AG04450 (cell line): Measurements from ENCODE around the gene GMDS. TPM values are rescaled to one million over a fixed set of nuclear protein-coding genes. Genes with fewer than 3 reads are reported as not detected.

Experiments used
- CTCF ChIA-PET: fragments of 300-600, 350-600 bp; formaldehyde crosslinking; extraction: SDS; loops from one replicate; lab custom pipeline; 2022; ENCODE audit warnings: antibody characterized with exemption, inconsistent platforms; lab: Charles Lee
- POLR2A ChIA-PET: fragments of 350-600 bp; formaldehyde crosslinking; extraction: SDS; loops from one replicate; lab custom pipeline; 2021; ENCODE audit warnings: antibody characterized with exemption, inconsistent platforms; lab: Yijun Ruan, JAX
- DNase-seq: peaks from one replicate; pipeline ENCODE4 v3.0.0-alpha.2; 2011; ENCODE audit warnings: low read depth, low spot score
- H3K27ac ChIP-seq: one replicate; pipeline ENCODE4 v1.5.1; 2012; ENCODE audit warnings: low read depth, low read length, control low read depth
- H3K27me3 ChIP-seq: one replicate; pipeline ENCODE4 v1.6.0; 2012; ENCODE audit warnings: low read length; ENCODE audit not compliant: control insufficient read depth, insufficient read depth
- H3K4me3 ChIP-seq: 2 replicates; pipeline ENCODE4 v1.5.1; 2011; ENCODE audit warnings: mild to moderate bottlenecking, low read depth, low read length, control low read depth
- H3K9me3 ChIP-seq: 2 replicates; pipeline ENCODE4 v1.5.1; 2012; ENCODE audit warnings: low read length; ENCODE audit not compliant: control insufficient read depth, insufficient read depth
- CTCF ChIP-seq: IDR thresholded peaks from 2 replicates; pipeline ENCODE4 v1.5.1; 2011; ENCODE audit warnings: low read depth, low read length, control low read depth, inconsistent platforms
- polyA plus RNA-seq: library from polyadenylated mRNA; depleted of rRNA; stranded (reverse); fragments of >200 nt; gene quantifications from 2 replicates; pipeline ENCODE4 v1.2.3, GENCODE V29; 2011

GMDS gene
- polyA plus RNA-seq, 1 experiment, result 26.4 TPM

GRCh38 chr6:1747531-1747930 is 497.9 kb downstream of the GMDS start:
- Histone ChIP-seq H3K27me3 (no peaks in the 10 kb centered on the region), H3K27ac (no peak overlapping the region), H3K9me3 (peaks cover 8% of the 10 kb centered on the region; the same call in 1 of the 2 replicates), H3K4me3 (no peak overlapping the region)
- TF ChIP-seq CTCF, result no peak
- POLR2A ChIA-PET, result interaction anchor here (0.6 kb wide), 1 partner anchor 189 kb away, joined by 3 read pairs; no protein-coding TSS in a partner anchor
- no peak for DNase-seq
- CTCF ChIA-PET, result interaction anchor here (0.5 to 0.8 kb wide), 2 partner anchors 139 to 607 kb away, joined by 3 to 4 read pairs; no protein-coding TSS in a partner anchor

- Histone ChIP-seq H3K4me3 (no peak overlapping the region), H3K27me3 (no peaks in the 10 kb centered on the region), H3K27ac (no peak overlapping the region), H3K9me3 (peaks cover 8% of the 10 kb centered on the region; the same call in 1 of the 2 replicates)
- no peak for TF ChIP-seq CTCF
- DNase-seq, result no peak
- POLR2A ChIA-PET, result no interaction called here
- CTCF ChIA-PET, result no interaction called here
These were observed 498.4 kb downstream of the GMDS start for GRCh38 chr6:1747003-1747402.

- no peak overlapping the region for H3K4me3 ChIP-seq
- no peaks in the 10 kb centered on the region for H3K27me3 ChIP-seq
- 0 out of 2 replicates have a peak, but pooled peaks cover 4% of the 10 kb centered on the region for H3K9me3 ChIP-seq
- ChIA-PET POLR2A (no interaction called here), CTCF (no interaction called here)
- TF ChIP-seq CTCF, result no peak
- H3K27ac ChIP-seq, result no peak overlapping the region
- no peak for DNase-seq
These were observed 499.6 kb downstream of the GMDS start for GRCh38 chr6:1745814-1746213.

DNA sequence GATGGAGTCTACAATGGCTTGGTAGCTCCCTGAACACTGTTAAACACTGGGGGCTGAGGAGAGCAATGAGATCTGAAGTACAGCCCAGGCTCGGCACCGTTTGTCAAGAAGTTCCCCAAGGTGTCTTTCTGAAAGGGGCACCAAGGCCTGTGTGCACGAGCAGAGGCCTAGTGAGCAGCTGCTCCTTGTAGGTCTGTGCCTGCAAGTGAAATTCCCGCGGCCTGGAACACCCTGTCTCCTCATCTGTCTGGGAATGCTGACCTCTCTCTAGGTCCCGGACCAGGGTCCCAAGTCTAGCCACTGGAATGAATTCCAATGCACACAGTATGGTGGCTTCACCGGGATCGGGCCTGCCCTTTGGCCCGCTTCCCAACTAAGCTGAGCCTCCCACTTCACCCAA is 500.9 kb downstream of the GMDS start:
- no peak overlapping the region for H3K4me3 ChIP-seq
- no peak for DNase-seq
- H3K27ac ChIP-seq, result no peak overlapping the region
- no peaks in the 10 kb centered on the region for H3K9me3 ChIP-seq
- ChIA-PET POLR2A (no interaction called here), CTCF (no interaction called here)
- no peaks in the 10 kb centered on the region for H3K27me3 ChIP-seq
- TF ChIP-seq CTCF, result no peak

GRCh38 chr6:1739680-1740079 is 505.7 kb downstream of the GMDS start:
- CTCF ChIA-PET, result no interaction called here
- no peaks in the 10 kb centered on the region for H3K27me3 ChIP-seq
- H3K4me3 ChIP-seq, result no peak overlapping the region
- TF ChIP-seq CTCF, result no peak
- no peak overlapping the region for H3K27ac ChIP-seq
- POLR2A ChIA-PET, result no interaction called here
- no peaks in the 10 kb centered on the region for H3K9me3 ChIP-seq
- DNase-seq, result no peak
